ENCODE measurements around the gene CDCA3.

CDCA3 gene

GRCh38 chr12:6853626-6854025 is 2.5 kb upstream of the CDCA3 start:
- H3K27ac ChIP-seq (ENCODE audit: low read depth, low read length) = peak overlapping the region; percentile 96
- H3K9ac ChIP-seq (ENCODE audit: low read length in 5 of 5) = no peak overlapping the region
- H3K9me3 ChIP-seq (ENCODE audit: control insufficient read depth in 5 of 5, low read length in 5 of 5) = peaks cover 0 to 5% (median 0%) of the 10 kb centered on the region in 5 donors
- peaks cover 17 to 24% (median 23%) of the 10 kb centered on the region in 5 donors for H3K4me1 ChIP-seq (ENCODE audit: control insufficient read depth in 5 of 5, insufficient read depth in 5 of 5, low read length in 5 of 5)
- H3K36me3 ChIP-seq (ENCODE audit: control insufficient read depth in 5 of 5, insufficient read depth in 5 of 5, low read length in 5 of 5) = peaks cover 5 to 40% (median 33%) of the 10 kb centered on the region in 5 donors
- H3K27me3 ChIP-seq (ENCODE audit: control insufficient read depth in 5 of 5, insufficient read depth in 4 of 5, low read length in 5 of 5) = peaks cover 0 to 14% (median 0%) of the 10 kb centered on the region in 5 donors
- peak overlapping the region in 1 of 5 donors; percentile 98 for H3K4me3 ChIP-seq (ENCODE audit: low read depth in 1 of 5, low read length in 5 of 5)

GRCh38 chr12:6852651-6853354 is 1.7 kb upstream of the CDCA3 start:
- peak overlapping the region; percentile 96 for H3K27ac ChIP-seq (ENCODE audit: low read depth, low read length)
- peak overlapping the region; percentile 28 to 99 (median 64) for H3K9ac ChIP-seq (ENCODE audit: low read length in 5 of 5)
- peaks cover 17 to 24% (median 23%) of the 10 kb centered on the region in 5 donors for H3K4me1 ChIP-seq (ENCODE audit: control insufficient read depth in 5 of 5, insufficient read depth in 5 of 5, low read length in 5 of 5)

GRCh38 chr12:6851921-6852650 is 1.0 kb upstream of the CDCA3 start, which contains the start of gene USP5:
TSS of gene USP5 (plus strand) at chr12:6852150. CDS start at chr12:6852180, 30 bp downstream.
- H3K9ac ChIP-seq (ENCODE audit: low read length in 5 of 5) = peak within 1 kb of the TSS; percentile 78 to 99 (median 86)

More at GRCh38 chr12:6852651-6853354, 1.7 kb upstream of the CDCA3 start:
- Histone ChIP-seq H3K4me3 (ENCODE audit: low read depth in 1 of 5, low read length in 5 of 5) (peak overlapping the region; percentile 54 to 98 (median 98)), H3K9me3 (ENCODE audit: control insufficient read depth in 5 of 5, low read length in 5 of 5) (peaks cover 0 to 5% (median 0%) of the 10 kb centered on the region in 5 donors), H3K36me3 (ENCODE audit: control insufficient read depth in 5 of 5, insufficient read depth in 5 of 5, low read length in 5 of 5) (peaks cover 2 to 31% (median 25%) of the 10 kb centered on the region in 5 donors), H3K27me3 (ENCODE audit: control insufficient read depth in 5 of 5, insufficient read depth in 4 of 5, low read length in 5 of 5) (peaks cover 0 to 14% (median 0%) of the 10 kb centered on the region in 5 donors)

GRCh38 chr12:6850796-6851152 is 312 bp downstream of the CDCA3 start:
- Histone ChIP-seq H3K27ac (ENCODE audit: low read depth, low read length) (peak overlapping the region; percentile 96), H3K9ac (ENCODE audit: low read length in 5 of 5) (peak overlapping the region in 2 of 5 donors; percentile 71 to 99), H3K4me3 (ENCODE audit: low read depth in 1 of 5, low read length in 5 of 5) (peak overlapping the region; percentile 85 to 100 (median 98)), H3K27me3 (ENCODE audit: control insufficient read depth in 5 of 5, insufficient read depth in 4 of 5, low read length in 5 of 5) (peaks cover 0 to 14% (median 0%) of the 10 kb centered on the region in 5 donors), H3K4me1 (ENCODE audit: control insufficient read depth in 5 of 5, insufficient read depth in 5 of 5, low read length in 5 of 5) (peaks cover 17 to 24% (median 23%) of the 10 kb centered on the region in 5 donors), H3K9me3 (ENCODE audit: control insufficient read depth in 5 of 5, low read length in 5 of 5) (peaks cover 0 to 5% (median 0%) of the 10 kb centered on the region in 5 donors), H3K36me3 (ENCODE audit: control insufficient read depth in 5 of 5, insufficient read depth in 5 of 5, low read length in 5 of 5) (peaks cover 0 to 14% (median 6%) of the 10 kb centered on the region in 5 donors)

More at GRCh38 chr12:6851921-6852650, 1.0 kb upstream of the CDCA3 start, which contains the start of gene USP5:
- H3K36me3 ChIP-seq (ENCODE audit: control insufficient read depth in 5 of 5, insufficient read depth in 5 of 5, low read length in 5 of 5) = peaks cover 0 to 24% (median 18%) of the 10 kb centered on the region in 5 donors
- H3K4me3 ChIP-seq (ENCODE audit: low read depth in 1 of 5, low read length in 5 of 5) = peak within 1 kb of the TSS; percentile 94 to 100 (median 98)
- peaks cover 0 to 5% (median 0%) of the 10 kb centered on the region in 5 donors for H3K9me3 ChIP-seq (ENCODE audit: control insufficient read depth in 5 of 5, low read length in 5 of 5)
- peaks cover 0 to 14% (median 0%) of the 10 kb centered on the region in 5 donors for H3K27me3 ChIP-seq (ENCODE audit: control insufficient read depth in 5 of 5, insufficient read depth in 4 of 5, low read length in 5 of 5)
- peak within 1 kb of the TSS; percentile 96 for H3K27ac ChIP-seq (ENCODE audit: low read depth, low read length)
- peaks cover 17 to 24% (median 23%) of the 10 kb centered on the region in 5 donors for H3K4me1 ChIP-seq (ENCODE audit: control insufficient read depth in 5 of 5, insufficient read depth in 5 of 5, low read length in 5 of 5)

GRCh38 chr12:6849976-6850560 is 1.0 kb downstream of the CDCA3 start:
- no peak overlapping the region for H3K27ac ChIP-seq (ENCODE audit: low read depth, low read length)
- peaks cover 17 to 24% (median 23%) of the 10 kb centered on the region in 5 donors for H3K4me1 ChIP-seq (ENCODE audit: control insufficient read depth in 5 of 5, insufficient read depth in 5 of 5, low read length in 5 of 5)
- H3K36me3 ChIP-seq (ENCODE audit: control insufficient read depth in 5 of 5, insufficient read depth in 5 of 5, low read length in 5 of 5) = peaks cover 0 to 9% (median 7%) of the 10 kb centered on the region in 5 donors
- H3K27me3 ChIP-seq (ENCODE audit: control insufficient read depth in 5 of 5, insufficient read depth in 4 of 5, low read length in 5 of 5) = peaks cover 0 to 14% (median 0%) of the 10 kb centered on the region in 5 donors
- no peak overlapping the region for H3K9ac ChIP-seq (ENCODE audit: low read length in 5 of 5)
- peaks cover 0 to 5% (median 0%) of the 10 kb centered on the region in 5 donors for H3K9me3 ChIP-seq (ENCODE audit: control insufficient read depth in 5 of 5, low read length in 5 of 5)
- no peak overlapping the region for H3K4me3 ChIP-seq (ENCODE audit: low read depth in 1 of 5, low read length in 5 of 5)

GRCh38 chr12:6849427-6849826 is 1.7 kb downstream of the CDCA3 start:
- no peak overlapping the region for H3K4me3 ChIP-seq (ENCODE audit: low read depth in 1 of 5, low read length in 5 of 5)
- H3K9ac ChIP-seq (ENCODE audit: low read length in 5 of 5) = no peak overlapping the region
- peaks cover 0 to 9% (median 7%) of the 10 kb centered on the region in 5 donors for H3K36me3 ChIP-seq (ENCODE audit: control insufficient read depth in 5 of 5, insufficient read depth in 5 of 5, low read length in 5 of 5)
- H3K4me1 ChIP-seq (ENCODE audit: control insufficient read depth in 5 of 5, insufficient read depth in 5 of 5, low read length in 5 of 5) = peaks cover 17 to 24% (median 23%) of the 10 kb centered on the region in 5 donors
- peaks cover 0 to 5% (median 0%) of the 10 kb centered on the region in 5 donors for H3K9me3 ChIP-seq (ENCODE audit: control insufficient read depth in 5 of 5, low read length in 5 of 5)
- H3K27ac ChIP-seq (ENCODE audit: low read depth, low read length) = no peak overlapping the region
- peaks cover 0 to 14% (median 0%) of the 10 kb centered on the region in 5 donors for H3K27me3 ChIP-seq (ENCODE audit: control insufficient read depth in 5 of 5, insufficient read depth in 4 of 5, low read length in 5 of 5)

GRCh38 chr12:6847676-6848075 is 3.4 kb downstream of the CDCA3 start:
- Histone ChIP-seq H3K4me1 (ENCODE audit: control insufficient read depth in 5 of 5, insufficient read depth in 5 of 5, low read length in 5 of 5) (peaks cover 10 to 18% (median 13%) of the 10 kb centered on the region in 5 donors), H3K9me3 (ENCODE audit: control insufficient read depth in 5 of 5, low read length in 5 of 5) (peaks cover 0 to 5% (median 0%) of the 10 kb centered on the region in 5 donors), H3K9ac (ENCODE audit: low read length in 5 of 5) (no peak overlapping the region), H3K4me3 (ENCODE audit: low read depth in 1 of 5, low read length in 5 of 5) (no peak overlapping the region), H3K27ac (ENCODE audit: low read depth, low read length) (no peak overlapping the region), H3K36me3 (ENCODE audit: control insufficient read depth in 5 of 5, insufficient read depth in 5 of 5, low read length in 5 of 5) (peaks cover 0 to 9% (median 7%) of the 10 kb centered on the region in 5 donors), H3K27me3 (ENCODE audit: control insufficient read depth in 5 of 5, insufficient read depth in 4 of 5, low read length in 5 of 5) (peaks cover 0 to 22% (median 3%) of the 10 kb centered on the region in 5 donors)

- peaks cover 6 to 9% (median 8%) of the 10 kb centered on the region in 5 donors for H3K4me1 ChIP-seq (ENCODE audit: control insufficient read depth in 5 of 5, insufficient read depth in 5 of 5, low read length in 5 of 5)
- peaks cover 0 to 17% (median 7%) of the 10 kb centered on the region in 5 donors for H3K27me3 ChIP-seq (ENCODE audit: control insufficient read depth in 5 of 5, insufficient read depth in 4 of 5, low read length in 5 of 5)
- H3K36me3 ChIP-seq (ENCODE audit: control insufficient read depth in 5 of 5, insufficient read depth in 5 of 5, low read length in 5 of 5) = peaks cover 0 to 9% (median 3%) of the 10 kb centered on the region in 5 donors
- no peak overlapping the region for H3K27ac ChIP-seq (ENCODE audit: low read depth, low read length)
- no peak overlapping the region for H3K4me3 ChIP-seq (ENCODE audit: low read depth in 1 of 5, low read length in 5 of 5)
- H3K9me3 ChIP-seq (ENCODE audit: control insufficient read depth in 5 of 5, low read length in 5 of 5) = no peaks in the 10 kb centered on the region
- no peak overlapping the region for H3K9ac ChIP-seq (ENCODE audit: low read length in 5 of 5)
Observed at GRCh38 chr12:6846316-6846869, 4.7 kb downstream of the CDCA3 start.

- H3K9me3 ChIP-seq (ENCODE audit: control insufficient read depth in 5 of 5, low read length in 5 of 5) = no peaks in the 10 kb centered on the region
- no peak overlapping the region for H3K27ac ChIP-seq (ENCODE audit: low read depth, low read length)
- no peak overlapping the region for H3K9ac ChIP-seq (ENCODE audit: low read length in 5 of 5)
- peaks cover 0 to 17% (median 7%) of the 10 kb centered on the region in 5 donors for H3K27me3 ChIP-seq (ENCODE audit: control insufficient read depth in 5 of 5, insufficient read depth in 4 of 5, low read length in 5 of 5)
- H3K4me1 ChIP-seq (ENCODE audit: control insufficient read depth in 5 of 5, insufficient read depth in 5 of 5, low read length in 5 of 5) = no peaks in the 10 kb centered on the region
- peaks cover 0 to 9% (median 3%) of the 10 kb centered on the region in 5 donors for H3K36me3 ChIP-seq (ENCODE audit: control insufficient read depth in 5 of 5, insufficient read depth in 5 of 5, low read length in 5 of 5)
- no peak overlapping the region for H3K4me3 ChIP-seq (ENCODE audit: low read depth in 1 of 5, low read length in 5 of 5)
Observed at GRCh38 chr12:6845395-6845794, 5.7 kb downstream of the CDCA3 start.

Measured in subcutaneous abdominal adipose tissue (tissue), 5 donors.